ENCODE results near the gene GAS5.

- TF ChIP-seq POLR2A (IDR thresholded peaks at IDR 0.05; ENCODE audit: low read depth, low read length) (peak; percentile 6; the same call in 1 of the 2 replicates), POLR2AphosphoS5 (IDR thresholded peaks at IDR 0.05; ENCODE audit: low read depth, low read length) (peak; percentile 71), PAX5 (IDR thresholded peaks at IDR 0.05; ENCODE audit: insufficient read depth, low read length, severe bottlenecking) (no peak), TAF1 (IDR thresholded peaks at IDR 0.05; ENCODE audit: low read depth, low read length) (no peak), SPI1 (IDR thresholded peaks at IDR 0.05; ENCODE audit: low read depth, low read length) (no peak)
These were observed 6.1 kb downstream of the GAS5 start for GRCh38 chr1:173861731-173862145.
